H1 (cell line): ENCODE results near the gene ATP2A3. TPM values are rescaled to one million over a fixed set of nuclear protein-coding genes. Genes with fewer than 3 reads are reported as not detected.

Experiments used
- SIRT6 ChIP-seq: IDR thresholded peaks from one replicate; pipeline ENCODE4 v1.7.1; 2012; ENCODE audit warnings: low read length, inconsistent platforms
- polyA plus RNA-seq, 7 experiments: library from polyadenylated mRNA; depleted of rRNA in 3 of 7; stranded (reverse) in 5 of 7; unstranded in 2 of 7; fragments of >200 nt in 5 of 7; fragments of 200-250 nt in 2 of 7; gene quantifications; 1 replicate in 5 of 7; 2 replicates in 1 of 7; 4 replicates in 1 of 7; pipeline versions ENCODE4 v1.2.1 to v1.2.3, GENCODE V29; 2011 to 2013; ENCODE audit warnings: missing spikeins in 2 of 7, mixed read lengths in 2 of 7
- total RNA-seq: library from RNA; stranded (reverse); fragmentation: NEBNext Ultra II Directional; extraction: Animal tissue kit (Norgen Biotek cat#: 25700); gene quantifications from 2 replicates; pipeline ENCODE4 v1.2.1, GENCODE V29; 2021
- TF ChIP-seq, protein P1 (sequence below): fragments of 300-600 bp; sonication (generic); IDR thresholded peaks from 2 replicates; pipeline ENCODE4 v1.7.1; 2012; ENCODE audit warnings: low read length, moderate library complexity, mild to moderate bottlenecking, inconsistent platforms; ENCODE audit not compliant: insufficient replicate concordance

The ATP2A3 gene
- total and polyA plus RNA-seq, 2 of the 8 experiments (the other 6 are each of a cell fraction or from before 2014, with no cell fraction given), result 18.4 to 32.5 TPM

DNA sequence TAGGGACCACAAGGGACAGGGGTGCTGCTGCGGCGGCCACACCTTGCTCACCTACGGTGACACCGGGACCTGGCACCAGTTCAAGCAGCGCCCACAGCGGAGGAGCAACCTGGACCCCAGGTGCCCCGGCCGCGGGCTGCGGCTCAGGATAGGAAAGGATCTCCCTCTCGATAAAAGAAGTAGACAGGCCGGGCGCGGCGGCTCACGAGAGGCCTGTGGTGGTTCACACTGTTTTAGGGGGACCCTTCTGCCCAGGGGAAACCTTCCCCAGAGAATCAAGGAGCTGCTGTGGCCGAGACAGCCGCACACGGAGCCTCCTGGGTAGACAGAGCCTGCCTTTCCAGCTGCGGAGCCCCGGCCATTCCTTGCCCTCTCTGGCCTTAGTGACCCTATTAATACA lies 17.9 kb upstream of the ATP2A3 start (continued):
- TF ChIP-seq, protein P1, sequence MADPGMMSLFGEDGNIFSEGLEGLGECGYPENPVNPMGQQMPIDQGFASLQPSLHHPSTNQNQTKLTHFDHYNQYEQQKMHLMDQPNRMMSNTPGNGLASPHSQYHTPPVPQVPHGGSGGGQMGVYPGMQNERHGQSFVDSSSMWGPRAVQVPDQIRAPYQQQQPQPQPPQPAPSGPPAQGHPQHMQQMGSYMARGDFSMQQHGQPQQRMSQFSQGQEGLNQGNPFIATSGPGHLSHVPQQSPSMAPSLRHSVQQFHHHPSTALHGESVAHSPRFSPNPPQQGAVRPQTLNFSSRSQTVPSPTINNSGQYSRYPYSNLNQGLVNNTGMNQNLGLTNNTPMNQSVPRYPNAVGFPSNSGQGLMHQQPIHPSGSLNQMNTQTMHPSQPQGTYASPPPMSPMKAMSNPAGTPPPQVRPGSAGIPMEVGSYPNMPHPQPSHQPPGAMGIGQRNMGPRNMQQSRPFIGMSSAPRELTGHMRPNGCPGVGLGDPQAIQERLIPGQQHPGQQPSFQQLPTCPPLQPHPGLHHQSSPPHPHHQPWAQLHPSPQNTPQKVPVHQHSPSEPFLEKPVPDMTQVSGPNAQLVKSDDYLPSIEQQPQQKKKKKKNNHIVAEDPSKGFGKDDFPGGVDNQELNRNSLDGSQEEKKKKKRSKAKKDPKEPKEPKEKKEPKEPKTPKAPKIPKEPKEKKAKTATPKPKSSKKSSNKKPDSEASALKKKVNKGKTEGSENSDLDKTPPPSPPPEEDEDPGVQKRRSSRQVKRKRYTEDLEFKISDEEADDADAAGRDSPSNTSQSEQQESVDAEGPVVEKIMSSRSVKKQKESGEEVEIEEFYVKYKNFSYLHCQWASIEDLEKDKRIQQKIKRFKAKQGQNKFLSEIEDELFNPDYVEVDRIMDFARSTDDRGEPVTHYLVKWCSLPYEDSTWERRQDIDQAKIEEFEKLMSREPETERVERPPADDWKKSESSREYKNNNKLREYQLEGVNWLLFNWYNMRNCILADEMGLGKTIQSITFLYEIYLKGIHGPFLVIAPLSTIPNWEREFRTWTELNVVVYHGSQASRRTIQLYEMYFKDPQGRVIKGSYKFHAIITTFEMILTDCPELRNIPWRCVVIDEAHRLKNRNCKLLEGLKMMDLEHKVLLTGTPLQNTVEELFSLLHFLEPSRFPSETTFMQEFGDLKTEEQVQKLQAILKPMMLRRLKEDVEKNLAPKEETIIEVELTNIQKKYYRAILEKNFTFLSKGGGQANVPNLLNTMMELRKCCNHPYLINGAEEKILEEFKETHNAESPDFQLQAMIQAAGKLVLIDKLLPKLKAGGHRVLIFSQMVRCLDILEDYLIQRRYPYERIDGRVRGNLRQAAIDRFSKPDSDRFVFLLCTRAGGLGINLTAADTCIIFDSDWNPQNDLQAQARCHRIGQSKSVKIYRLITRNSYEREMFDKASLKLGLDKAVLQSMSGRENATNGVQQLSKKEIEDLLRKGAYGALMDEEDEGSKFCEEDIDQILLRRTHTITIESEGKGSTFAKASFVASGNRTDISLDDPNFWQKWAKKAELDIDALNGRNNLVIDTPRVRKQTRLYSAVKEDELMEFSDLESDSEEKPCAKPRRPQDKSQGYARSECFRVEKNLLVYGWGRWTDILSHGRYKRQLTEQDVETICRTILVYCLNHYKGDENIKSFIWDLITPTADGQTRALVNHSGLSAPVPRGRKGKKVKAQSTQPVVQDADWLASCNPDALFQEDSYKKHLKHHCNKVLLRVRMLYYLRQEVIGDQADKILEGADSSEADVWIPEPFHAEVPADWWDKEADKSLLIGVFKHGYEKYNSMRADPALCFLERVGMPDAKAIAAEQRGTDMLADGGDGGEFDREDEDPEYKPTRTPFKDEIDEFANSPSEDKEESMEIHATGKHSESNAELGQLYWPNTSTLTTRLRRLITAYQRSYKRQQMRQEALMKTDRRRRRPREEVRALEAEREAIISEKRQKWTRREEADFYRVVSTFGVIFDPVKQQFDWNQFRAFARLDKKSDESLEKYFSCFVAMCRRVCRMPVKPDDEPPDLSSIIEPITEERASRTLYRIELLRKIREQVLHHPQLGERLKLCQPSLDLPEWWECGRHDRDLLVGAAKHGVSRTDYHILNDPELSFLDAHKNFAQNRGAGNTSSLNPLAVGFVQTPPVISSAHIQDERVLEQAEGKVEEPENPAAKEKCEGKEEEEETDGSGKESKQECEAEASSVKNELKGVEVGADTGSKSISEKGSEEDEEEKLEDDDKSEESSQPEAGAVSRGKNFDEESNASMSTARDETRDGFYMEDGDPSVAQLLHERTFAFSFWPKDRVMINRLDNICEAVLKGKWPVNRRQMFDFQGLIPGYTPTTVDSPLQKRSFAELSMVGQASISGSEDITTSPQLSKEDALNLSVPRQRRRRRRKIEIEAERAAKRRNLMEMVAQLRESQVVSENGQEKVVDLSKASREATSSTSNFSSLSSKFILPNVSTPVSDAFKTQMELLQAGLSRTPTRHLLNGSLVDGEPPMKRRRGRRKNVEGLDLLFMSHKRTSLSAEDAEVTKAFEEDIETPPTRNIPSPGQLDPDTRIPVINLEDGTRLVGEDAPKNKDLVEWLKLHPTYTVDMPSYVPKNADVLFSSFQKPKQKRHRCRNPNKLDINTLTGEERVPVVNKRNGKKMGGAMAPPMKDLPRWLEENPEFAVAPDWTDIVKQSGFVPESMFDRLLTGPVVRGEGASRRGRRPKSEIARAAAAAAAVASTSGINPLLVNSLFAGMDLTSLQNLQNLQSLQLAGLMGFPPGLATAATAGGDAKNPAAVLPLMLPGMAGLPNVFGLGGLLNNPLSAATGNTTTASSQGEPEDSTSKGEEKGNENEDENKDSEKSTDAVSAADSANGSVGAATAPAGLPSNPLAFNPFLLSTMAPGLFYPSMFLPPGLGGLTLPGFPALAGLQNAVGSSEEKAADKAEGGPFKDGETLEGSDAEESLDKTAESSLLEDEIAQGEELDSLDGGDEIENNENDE, result no peak
- TF ChIP-seq SIRT6, result no peak
